HEK293 (cell line): ENCODE measurements around the gene STEAP3.

Experiments used
- SETDB1 ChIP-seq: IDR thresholded peaks from one replicate; pipeline ENCODE4 v1.6.1; 2017; ENCODE audit warnings: mild to moderate bottlenecking, low read length, moderate library complexity, mixed read lengths; ENCODE audit not compliant: insufficient read length
- TF ChIP-seq, protein P1 (sequence below): fragments of 450-650 bp; formaldehyde crosslinking; IDR thresholded peaks from 2 replicates; pipeline ENCODE4 v1.5.1; 2016; ENCODE audit warnings: missing biosample characterization, missing genetic modification characterization
- TF ChIP-seq, protein P2 (sequence below): fragments of 450-650 bp; formaldehyde crosslinking; IDR thresholded peaks from 2 replicates; pipeline ENCODE4 v1.5.1; 2016; ENCODE audit warnings: missing biosample characterization, missing genetic modification characterization
- TF ChIP-seq, protein P3 (sequence below): IDR thresholded peaks from 2 replicates; pipeline ENCODE4 v1.6.1; 2011; ENCODE audit warnings: mild to moderate bottlenecking, low read depth, low read length, borderline replicate concordance
- TF ChIP-seq, protein P4 (sequence below): fragments of 450-650 bp; formaldehyde crosslinking; IDR thresholded peaks from 2 replicates; pipeline ENCODE4 v1.5.1; 2016; ENCODE audit warnings: missing biosample characterization, missing genetic modification characterization

DNA sequence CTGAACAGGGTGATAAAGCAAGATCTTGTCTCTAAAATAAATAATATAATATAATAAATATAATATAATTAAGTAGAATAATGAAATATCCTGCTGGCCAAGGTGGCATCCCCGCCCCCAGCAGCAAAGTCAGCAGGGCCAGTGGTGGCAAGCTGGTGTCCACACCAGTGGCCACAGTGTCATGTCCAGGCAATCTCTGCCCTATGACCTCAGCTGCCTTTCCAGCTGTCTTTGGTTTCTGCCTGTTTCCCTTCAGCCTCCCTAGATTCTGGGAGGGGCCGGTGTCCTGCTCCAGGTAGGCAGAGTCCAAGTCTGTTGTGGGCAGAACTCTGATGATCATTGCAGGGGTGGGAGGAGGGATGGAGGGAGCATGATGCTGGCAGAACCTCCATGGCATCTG, 16.2 kb upstream of the STEAP3 start:
- TF ChIP-seq, protein P1, sequence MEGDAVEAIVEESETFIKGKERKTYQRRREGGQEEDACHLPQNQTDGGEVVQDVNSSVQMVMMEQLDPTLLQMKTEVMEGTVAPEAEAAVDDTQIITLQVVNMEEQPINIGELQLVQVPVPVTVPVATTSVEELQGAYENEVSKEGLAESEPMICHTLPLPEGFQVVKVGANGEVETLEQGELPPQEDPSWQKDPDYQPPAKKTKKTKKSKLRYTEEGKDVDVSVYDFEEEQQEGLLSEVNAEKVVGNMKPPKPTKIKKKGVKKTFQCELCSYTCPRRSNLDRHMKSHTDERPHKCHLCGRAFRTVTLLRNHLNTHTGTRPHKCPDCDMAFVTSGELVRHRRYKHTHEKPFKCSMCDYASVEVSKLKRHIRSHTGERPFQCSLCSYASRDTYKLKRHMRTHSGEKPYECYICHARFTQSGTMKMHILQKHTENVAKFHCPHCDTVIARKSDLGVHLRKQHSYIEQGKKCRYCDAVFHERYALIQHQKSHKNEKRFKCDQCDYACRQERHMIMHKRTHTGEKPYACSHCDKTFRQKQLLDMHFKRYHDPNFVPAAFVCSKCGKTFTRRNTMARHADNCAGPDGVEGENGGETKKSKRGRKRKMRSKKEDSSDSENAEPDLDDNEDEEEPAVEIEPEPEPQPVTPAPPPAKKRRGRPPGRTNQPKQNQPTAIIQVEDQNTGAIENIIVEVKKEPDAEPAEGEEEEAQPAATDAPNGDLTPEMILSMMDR, result no peak
- TF ChIP-seq, protein P2, sequence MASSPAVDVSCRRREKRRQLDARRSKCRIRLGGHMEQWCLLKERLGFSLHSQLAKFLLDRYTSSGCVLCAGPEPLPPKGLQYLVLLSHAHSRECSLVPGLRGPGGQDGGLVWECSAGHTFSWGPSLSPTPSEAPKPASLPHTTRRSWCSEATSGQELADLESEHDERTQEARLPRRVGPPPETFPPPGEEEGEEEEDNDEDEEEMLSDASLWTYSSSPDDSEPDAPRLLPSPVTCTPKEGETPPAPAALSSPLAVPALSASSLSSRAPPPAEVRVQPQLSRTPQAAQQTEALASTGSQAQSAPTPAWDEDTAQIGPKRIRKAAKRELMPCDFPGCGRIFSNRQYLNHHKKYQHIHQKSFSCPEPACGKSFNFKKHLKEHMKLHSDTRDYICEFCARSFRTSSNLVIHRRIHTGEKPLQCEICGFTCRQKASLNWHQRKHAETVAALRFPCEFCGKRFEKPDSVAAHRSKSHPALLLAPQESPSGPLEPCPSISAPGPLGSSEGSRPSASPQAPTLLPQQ (tag by site-specific recombination), result no peak
- no peak for TF ChIP-seq SETDB1
- TF ChIP-seq, protein P3, sequence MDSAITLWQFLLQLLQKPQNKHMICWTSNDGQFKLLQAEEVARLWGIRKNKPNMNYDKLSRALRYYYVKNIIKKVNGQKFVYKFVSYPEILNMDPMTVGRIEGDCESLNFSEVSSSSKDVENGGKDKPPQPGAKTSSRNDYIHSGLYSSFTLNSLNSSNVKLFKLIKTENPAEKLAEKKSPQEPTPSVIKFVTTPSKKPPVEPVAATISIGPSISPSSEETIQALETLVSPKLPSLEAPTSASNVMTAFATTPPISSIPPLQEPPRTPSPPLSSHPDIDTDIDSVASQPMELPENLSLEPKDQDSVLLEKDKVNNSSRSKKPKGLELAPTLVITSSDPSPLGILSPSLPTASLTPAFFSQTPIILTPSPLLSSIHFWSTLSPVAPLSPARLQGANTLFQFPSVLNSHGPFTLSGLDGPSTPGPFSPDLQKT, result no peak
- TF ChIP-seq, protein P4, sequence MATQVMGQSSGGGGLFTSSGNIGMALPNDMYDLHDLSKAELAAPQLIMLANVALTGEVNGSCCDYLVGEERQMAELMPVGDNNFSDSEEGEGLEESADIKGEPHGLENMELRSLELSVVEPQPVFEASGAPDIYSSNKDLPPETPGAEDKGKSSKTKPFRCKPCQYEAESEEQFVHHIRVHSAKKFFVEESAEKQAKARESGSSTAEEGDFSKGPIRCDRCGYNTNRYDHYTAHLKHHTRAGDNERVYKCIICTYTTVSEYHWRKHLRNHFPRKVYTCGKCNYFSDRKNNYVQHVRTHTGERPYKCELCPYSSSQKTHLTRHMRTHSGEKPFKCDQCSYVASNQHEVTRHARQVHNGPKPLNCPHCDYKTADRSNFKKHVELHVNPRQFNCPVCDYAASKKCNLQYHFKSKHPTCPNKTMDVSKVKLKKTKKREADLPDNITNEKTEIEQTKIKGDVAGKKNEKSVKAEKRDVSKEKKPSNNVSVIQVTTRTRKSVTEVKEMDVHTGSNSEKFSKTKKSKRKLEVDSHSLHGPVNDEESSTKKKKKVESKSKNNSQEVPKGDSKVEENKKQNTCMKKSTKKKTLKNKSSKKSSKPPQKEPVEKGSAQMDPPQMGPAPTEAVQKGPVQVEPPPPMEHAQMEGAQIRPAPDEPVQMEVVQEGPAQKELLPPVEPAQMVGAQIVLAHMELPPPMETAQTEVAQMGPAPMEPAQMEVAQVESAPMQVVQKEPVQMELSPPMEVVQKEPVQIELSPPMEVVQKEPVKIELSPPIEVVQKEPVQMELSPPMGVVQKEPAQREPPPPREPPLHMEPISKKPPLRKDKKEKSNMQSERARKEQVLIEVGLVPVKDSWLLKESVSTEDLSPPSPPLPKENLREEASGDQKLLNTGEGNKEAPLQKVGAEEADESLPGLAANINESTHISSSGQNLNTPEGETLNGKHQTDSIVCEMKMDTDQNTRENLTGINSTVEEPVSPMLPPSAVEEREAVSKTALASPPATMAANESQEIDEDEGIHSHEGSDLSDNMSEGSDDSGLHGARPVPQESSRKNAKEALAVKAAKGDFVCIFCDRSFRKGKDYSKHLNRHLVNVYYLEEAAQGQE (tag by site-specific recombination), result no peak
